GM13977 (cell line): ENCODE measurements around the gene COL4A3.

Source experiments
- DNase-seq: peaks from one replicate; pipeline ENCODE4 v3.0.0; 2012; ENCODE audit warnings: low spot score
- in situ Hi-C: fragments of 300-500 bp; cut with MboI; formaldehyde crosslinking; loops from one replicate; pipeline ENCODE4 v1.12.0; 2022; ENCODE audit warnings: low sequenced_read_pairs, low pct_unique_long_range_greater_than_20kb, mixed read lengths, inconsistent platforms; ENCODE audit not compliant: unreplicated experiment
- TF ChIP-seq, protein P1 (sequence below): IDR thresholded peaks from 2 replicates; pipeline ENCODE4 v1.5.1; 2012; ENCODE audit warnings: mild to moderate bottlenecking, control low read depth; ENCODE audit not compliant: insufficient read depth; ENCODE audit errors: extremely low read depth, missing control alignments

Gene COL4A3

DNA sequence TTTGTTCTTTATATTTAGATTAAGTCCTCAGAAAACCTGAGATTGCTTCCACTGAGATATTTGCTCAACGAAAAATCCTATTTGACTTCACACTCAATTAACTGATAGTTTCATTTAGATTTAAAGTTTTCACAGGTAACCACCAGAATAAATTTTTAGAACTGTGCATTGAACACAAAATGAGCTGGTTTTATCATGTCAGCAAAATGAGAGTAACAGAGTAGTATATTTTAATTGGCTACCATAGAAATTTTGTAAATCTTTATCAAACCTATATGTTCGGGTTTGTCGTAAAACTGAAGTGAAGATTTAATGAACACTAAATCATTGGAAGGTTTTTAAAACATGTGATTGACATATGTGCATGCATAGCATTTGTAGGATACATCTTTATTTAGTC lies 127.9 kb downstream of the COL4A3 start:
- in situ Hi-C loops, result no loop called here
- no peak for DNase-seq

DNA sequence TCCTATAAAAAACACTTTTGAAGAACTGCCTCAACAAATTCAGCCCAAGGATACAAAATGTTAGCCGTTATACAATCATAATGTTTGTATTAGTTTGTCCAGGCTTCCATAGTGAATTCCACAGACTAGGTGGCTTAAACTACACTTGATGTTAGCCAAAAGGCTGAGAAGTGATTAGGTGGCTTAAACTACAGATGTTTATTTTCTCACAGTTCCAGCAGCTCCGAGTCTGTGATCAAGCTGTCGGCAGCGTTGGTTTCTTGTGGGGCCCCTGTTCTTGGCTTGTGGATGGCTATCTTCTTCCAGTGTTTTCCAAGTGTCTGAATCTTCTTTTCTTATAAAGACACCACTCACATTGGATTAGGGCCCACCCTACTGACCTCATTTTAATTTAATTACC lies 129.1 kb downstream of the COL4A3 start:
- in situ Hi-C loops, result no loop called here
- TF ChIP-seq, protein P1, sequence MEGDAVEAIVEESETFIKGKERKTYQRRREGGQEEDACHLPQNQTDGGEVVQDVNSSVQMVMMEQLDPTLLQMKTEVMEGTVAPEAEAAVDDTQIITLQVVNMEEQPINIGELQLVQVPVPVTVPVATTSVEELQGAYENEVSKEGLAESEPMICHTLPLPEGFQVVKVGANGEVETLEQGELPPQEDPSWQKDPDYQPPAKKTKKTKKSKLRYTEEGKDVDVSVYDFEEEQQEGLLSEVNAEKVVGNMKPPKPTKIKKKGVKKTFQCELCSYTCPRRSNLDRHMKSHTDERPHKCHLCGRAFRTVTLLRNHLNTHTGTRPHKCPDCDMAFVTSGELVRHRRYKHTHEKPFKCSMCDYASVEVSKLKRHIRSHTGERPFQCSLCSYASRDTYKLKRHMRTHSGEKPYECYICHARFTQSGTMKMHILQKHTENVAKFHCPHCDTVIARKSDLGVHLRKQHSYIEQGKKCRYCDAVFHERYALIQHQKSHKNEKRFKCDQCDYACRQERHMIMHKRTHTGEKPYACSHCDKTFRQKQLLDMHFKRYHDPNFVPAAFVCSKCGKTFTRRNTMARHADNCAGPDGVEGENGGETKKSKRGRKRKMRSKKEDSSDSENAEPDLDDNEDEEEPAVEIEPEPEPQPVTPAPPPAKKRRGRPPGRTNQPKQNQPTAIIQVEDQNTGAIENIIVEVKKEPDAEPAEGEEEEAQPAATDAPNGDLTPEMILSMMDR, result no peak
- no peak for DNase-seq

More for the DNA sequence above, 127.9 kb downstream of the COL4A3 start:
- TF ChIP-seq, protein P1, result no peak

DNA sequence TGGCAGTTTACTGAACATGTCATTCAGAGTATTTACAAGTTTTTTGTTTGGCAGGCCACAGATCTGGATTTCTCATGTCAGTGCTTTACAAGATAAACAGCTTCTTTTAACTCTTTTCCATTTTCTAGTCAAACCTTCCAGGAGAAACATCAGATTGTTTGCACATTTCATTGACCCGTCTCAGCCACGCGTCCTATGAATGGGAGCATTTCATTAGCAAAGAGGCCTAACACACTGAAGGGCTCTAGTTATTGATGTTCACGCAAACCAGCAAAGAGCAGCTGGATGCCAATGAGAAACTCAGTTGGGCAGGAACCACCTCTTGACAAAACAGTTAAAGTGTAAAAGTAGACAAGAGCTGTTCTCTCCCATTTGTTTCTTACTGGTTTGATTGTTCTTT lies 131.4 kb downstream of the COL4A3 start:
- no peak for DNase-seq
- TF ChIP-seq, protein P1, result no peak
- in situ Hi-C loops, result no loop called here

DNA sequence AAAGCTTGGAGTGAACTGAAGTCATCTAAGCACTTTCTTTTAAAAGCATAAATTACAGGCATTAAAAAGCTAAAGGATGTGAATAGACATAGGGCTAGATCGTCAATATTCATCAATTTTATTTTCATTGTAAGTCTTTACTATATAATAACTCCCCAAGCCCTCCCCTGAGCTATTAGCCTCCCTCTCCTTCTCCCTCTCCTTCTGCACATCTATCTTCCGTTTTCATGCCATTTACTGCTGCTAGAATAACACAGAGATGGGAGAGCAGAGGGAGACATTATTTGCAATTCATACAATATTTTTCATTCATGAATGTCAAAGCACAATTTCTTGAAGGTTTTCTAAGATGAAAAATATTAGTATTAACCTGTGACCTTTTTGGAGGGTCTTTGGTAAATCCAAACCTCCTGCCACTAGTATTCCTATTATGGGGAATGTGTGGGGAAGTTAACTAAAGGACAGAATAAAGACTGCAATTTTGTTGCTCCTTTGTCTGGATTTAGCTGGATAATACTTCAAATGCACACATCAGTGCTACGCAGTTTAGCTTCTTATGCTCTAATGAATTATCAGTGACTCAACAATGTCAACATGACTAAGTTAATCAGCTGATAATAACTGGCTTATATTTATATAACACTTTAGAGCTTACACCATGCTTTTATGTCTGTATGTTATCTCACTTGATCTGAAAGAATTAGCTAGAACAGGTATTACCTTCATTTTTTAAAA lies 132.4 kb downstream of the COL4A3 start:
- in situ Hi-C loops, result no loop called here

DNA sequence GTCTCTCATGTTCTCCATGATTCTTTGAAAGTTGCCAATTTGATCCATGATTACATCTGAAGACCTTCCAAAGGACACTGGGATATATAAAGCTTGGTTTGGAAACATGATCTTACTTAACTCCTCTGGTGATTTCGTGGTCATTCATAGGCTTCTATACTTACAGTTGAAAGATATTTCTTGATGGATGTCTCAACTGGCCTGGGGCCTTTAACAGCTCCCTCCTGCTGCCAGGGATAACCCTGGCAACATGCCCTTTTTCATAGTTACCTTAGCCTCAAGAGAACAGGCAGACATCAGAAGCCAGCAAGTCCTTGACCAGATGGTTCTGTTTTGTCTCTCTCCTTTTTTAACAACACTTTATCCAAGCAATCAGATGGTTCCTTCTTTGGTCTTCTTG lies 137.1 kb downstream of the COL4A3 start:
- in situ Hi-C loops, result no loop called here
- DNase-seq, result no peak

More for the DNA sequence above, 132.4 kb downstream of the COL4A3 start:
- no peak for DNase-seq
- TF ChIP-seq, protein P1, result no peak

DNA sequence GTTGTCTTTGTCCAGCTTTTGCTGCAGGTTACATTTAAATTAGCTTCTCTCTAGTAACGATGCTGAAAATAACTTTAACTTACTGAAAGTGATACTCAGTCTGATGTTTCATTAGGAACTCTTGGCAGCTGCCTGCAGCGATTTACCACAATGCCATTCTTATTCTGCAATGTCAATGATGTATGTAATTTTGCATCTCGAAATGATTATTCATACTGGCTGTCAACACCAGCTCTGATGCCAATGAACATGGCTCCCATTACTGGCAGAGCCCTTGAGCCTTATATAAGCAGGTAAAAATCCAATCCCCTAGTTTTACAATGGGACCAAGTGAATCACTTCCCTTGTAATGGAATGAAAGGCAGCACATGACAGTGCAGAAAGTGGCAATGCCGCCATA lies 144.4 kb downstream of the COL4A3 start:
- TF ChIP-seq, protein P1, result no peak
- in situ Hi-C loops, result no loop called here
- no peak for DNase-seq

More for the DNA sequence above, 137.1 kb downstream of the COL4A3 start:
- TF ChIP-seq, protein P1, result no peak
